ENCODE data around the gene SMARCD3.

GRCh38 chr7:151211155-151211772, 37.2 kb downstream of the SMARCD3 start:
- no peak for TF ChIP-seq CTCF (IDR thresholded peaks at IDR 0.05 in 2 of 3, conservative IDR thresholded peaks at IDR 0.05 in 1 of 3; ENCODE audit: borderline replicate concordance in 1 of 3, insufficient read depth in 1 of 3, low read depth in 2 of 3, low read length in 2 of 3)
- no peak for TF ChIP-seq REST (IDR thresholded peaks at IDR 0.05; ENCODE audit: low read depth)
- TF ChIP-seq ZNF274 (IDR thresholded peaks at IDR 0.05; ENCODE audit: low read depth, low read length) = no peak
- TF ChIP-seq SIN3A (IDR thresholded peaks at IDR 0.05; ENCODE audit: low read depth) = no peak
- no peak; the same call in 1 of the 2 replicates for TF ChIP-seq POLR2AphosphoS5 (IDR thresholded peaks at IDR 0.05; ENCODE audit: low read depth, low read length)
- no peak for TF ChIP-seq ZBTB33 (IDR thresholded peaks at IDR 0.05; ENCODE audit: extremely low read depth, insufficient replicate concordance, low read length)
- TF ChIP-seq POLR2A (IDR thresholded peaks at IDR 0.05; ENCODE audit: borderline replicate concordance, extremely low read depth, insufficient read depth, insufficient read length) = no peak
- no peak for TF ChIP-seq FOSL1 (IDR thresholded peaks at IDR 0.05; ENCODE audit: low read depth)
- TF ChIP-seq ZFX (IDR thresholded peaks at IDR 0.05) = no peak
- no peak for TF ChIP-seq RAD21 (IDR thresholded peaks at IDR 0.05; ENCODE audit: low read depth)
- no peak for TF ChIP-seq SP1 (IDR thresholded peaks at IDR 0.05; ENCODE audit: low read depth)
- no peak for TF ChIP-seq EZH2phosphoT487 (IDR thresholded peaks at IDR 0.05; ENCODE audit: borderline replicate concordance)
